B cell (primary cell): ENCODE results near the gene ZNF282. TPM values are rescaled to one million over a fixed set of nuclear protein-coding genes. Genes with fewer than 3 reads are reported as not detected.

Experiments
- ATAC-seq: fragments of 200-7000 bp; cut with Tn5 transposase; one replicate; pipeline ENCODE4 v1.10.0; 2021; ENCODE audit warnings: low read depth, mild to moderate bottlenecking, moderate number of reproducible peaks, moderate library complexity
- CTCF ChIA-PET: fragments of 350-600 bp; sonication (Branson Sonifier 250); formaldehyde crosslinking; loops from one replicate; lab custom pipeline; 2021; ENCODE audit warnings: antibody characterized with exemption, inconsistent platforms; lab: Charles Lee
- POLR2A ChIA-PET: fragments of 350-600 bp; sonication (Branson Sonifier 250); formaldehyde crosslinking; loops from one replicate; lab custom pipeline; 2021; ENCODE audit warnings: antibody characterized with exemption; lab: Charles Lee
- DNase-seq: peaks from one replicate; pipeline ENCODE4 v3.0.0; 2013
- H2AFZ ChIP-seq: 2 replicates; pipeline ENCODE4 v1.6.1; 2012; ENCODE audit warnings: mild to moderate bottlenecking, low read depth, low read length; ENCODE audit not compliant: insufficient read depth, poor library complexity, severe bottlenecking
- H3K27ac ChIP-seq, 2 donors: 1 replicate in 1 of 2; 2 replicates in 1 of 2; pipeline ENCODE4 v1.5.1; 2012 to 2013; ENCODE audit warnings: low read length in 2 of 2, mild to moderate bottlenecking in 2 of 2, moderate library complexity in 1 of 2
- H3K27me3 ChIP-seq, 4 experiments: fragments of 200-600 bp in 1 of 4; sonication (generic) in 1 of 4; replicated peaks in 1 of 4; 1 replicate in 2 of 4; 2 replicates in 2 of 4; pipeline versions ENCODE4 v1.6.1 to v1.7.0; 2013 to 2016; ENCODE audit warnings: low read length in 3 of 4, mild to moderate bottlenecking in 2 of 4, mixed read lengths in 1 of 4, moderate library complexity in 1 of 4; ENCODE audit not compliant: insufficient read depth in 4 of 4, control insufficient read depth in 3 of 4; ENCODE audit errors: control extremely low read depth in 1 of 4
- H3K36me3 ChIP-seq, 2 experiments: replicated peaks in 1 of 2; 1 replicate in 1 of 2; 2 replicates in 1 of 2; pipeline versions ENCODE4 v1.6.1 to v1.7.1; 2013; ENCODE audit warnings: low read length in 1 of 2; ENCODE audit not compliant: insufficient read depth in 2 of 2, control insufficient read depth in 1 of 2; ENCODE audit errors: control extremely low read depth in 1 of 2, extremely low read depth in 1 of 2
- H3K4me1 ChIP-seq, 2 donors: fragments of 200-600 bp in 1 of 2; sonication (generic) in 1 of 2; 1 replicate in 1 of 2; 2 replicates in 1 of 2; pipeline versions ENCODE4 v1.5.1 to v1.6.1; 2013 to 2017; ENCODE audit warnings: low read length in 2 of 2; ENCODE audit not compliant: control insufficient read depth in 2 of 2, insufficient read depth in 2 of 2
- H3K4me2 ChIP-seq: replicated peaks from 2 replicates; pipeline ENCODE3; 2012; ENCODE audit warnings: mild to moderate bottlenecking, low read depth, low read length; ENCODE audit not compliant: poor library complexity, severe bottlenecking
- H3K4me3 ChIP-seq, 5 experiments: fragments of 200-600 bp in 1 of 5; sonication (generic) in 1 of 5; 1 replicate in 3 of 5; 2 replicates in 2 of 5; pipeline versions ENCODE4 v1.5.1 to v1.7.0; 2011 to 2016; ENCODE audit warnings: low read length in 4 of 5, mild to moderate bottlenecking in 4 of 5, low read depth in 2 of 5, control low read depth in 1 of 5, moderate library complexity in 1 of 5; ENCODE audit not compliant: insufficient read depth in 1 of 5; ENCODE audit errors: control extremely low read depth in 1 of 5, extremely low read depth in 1 of 5
- H3K79me2 ChIP-seq: fragments of 200-600 bp; sonication (generic); one replicate; pipeline ENCODE4 v1.6.0; 2016; ENCODE audit warnings: low read length; ENCODE audit not compliant: control insufficient read depth, insufficient read depth
- H3K9ac ChIP-seq: fragments of 200-600 bp; sonication (generic); 2 replicates; pipeline ENCODE4 v1.6.1; 2017; ENCODE audit warnings: mild to moderate bottlenecking, low read length, moderate library complexity
- H3K9me3 ChIP-seq, 3 donors: one replicate each; pipeline versions ENCODE4 v1.6.1 to v1.7.1; 2013; ENCODE audit warnings: low read length in 2 of 3; ENCODE audit not compliant: control insufficient read depth in 2 of 3, insufficient read depth in 1 of 3; ENCODE audit errors: control extremely low read depth in 1 of 3
- H4K20me1 ChIP-seq: 2 replicates; pipeline ENCODE4 v1.6.0; 2012; ENCODE audit warnings: mild to moderate bottlenecking, low read length; ENCODE audit not compliant: insufficient read depth, control insufficient read depth, poor library complexity, severe bottlenecking
- H3K27ac Mint-ChIP-seq: one replicate; pipeline ENCODE4 v1.8.0; 2021; ENCODE audit warnings: mixed read lengths
- H3K27me3 Mint-ChIP-seq: one replicate; pipeline ENCODE4 v1.8.0; 2021; ENCODE audit warnings: mixed read lengths
- H3K4me1 Mint-ChIP-seq: one replicate; pipeline ENCODE4 v1.8.0; 2021; ENCODE audit warnings: mixed read lengths
- H3K4me3 Mint-ChIP-seq: one replicate; pipeline ENCODE4 v1.8.0; 2021; ENCODE audit warnings: mixed read lengths
- H3K9me3 Mint-ChIP-seq: one replicate; pipeline ENCODE4 v1.8.0; 2022; ENCODE audit warnings: mixed read lengths; ENCODE audit not compliant: insufficient read depth
- EZH2 ChIP-seq: IDR thresholded peaks from 2 replicates; pipeline ENCODE4 v1.6.1; 2012; ENCODE audit warnings: borderline replicate concordance, low read depth, mild to moderate bottlenecking, moderate library complexity, low read length; ENCODE audit not compliant: insufficient read depth, poor library complexity, severe bottlenecking
- WGBS: methylation state at CpG from one replicate; pipeline ENCODE4 v1.1.5; 2013; ENCODE audit warnings: missing lambda C conversion rate; ENCODE audit not compliant: insufficient coverage; 5-methylcytosine and 5-hydroxymethylcytosine counted together
- intact Hi-C: fragments of 100-400 bp; cut with micrococcal nuclease; formaldehyde crosslinking; loops from one replicate; pipeline ENCODE4 v1.10.0; 2022
- polyA plus RNA-seq: library from polyadenylated mRNA; depleted of rRNA; stranded (reverse); fragments of >200 nt; gene quantifications from 2 replicates; pipeline ENCODE4 v1.2.3, GENCODE V29; 2012
- total RNA-seq, 2 donors: library from RNA; stranded (reverse); fragments of 120-200 nt in 1 of 2; gene quantifications; 1 replicate in 1 of 2; 2 replicates in 1 of 2; pipeline versions ENCODE4 v1.2.3 to v1.2.4, GENCODE V29; 2013 to 2022
- TF ChIP-seq, protein P1 (sequence below): fragments of 200-600 bp; IDR thresholded peaks from one replicate; pipeline ENCODE4 v1.8.0; 2022; ENCODE audit warnings: antibody characterized with exemption, mild to moderate bottlenecking

The ZNF282 gene
- total and polyA plus RNA-seq, 2 donors (not counting 1 experiment from before 2014, with no cell fraction given), result 8.3 to 25.7 TPM

DNA sequence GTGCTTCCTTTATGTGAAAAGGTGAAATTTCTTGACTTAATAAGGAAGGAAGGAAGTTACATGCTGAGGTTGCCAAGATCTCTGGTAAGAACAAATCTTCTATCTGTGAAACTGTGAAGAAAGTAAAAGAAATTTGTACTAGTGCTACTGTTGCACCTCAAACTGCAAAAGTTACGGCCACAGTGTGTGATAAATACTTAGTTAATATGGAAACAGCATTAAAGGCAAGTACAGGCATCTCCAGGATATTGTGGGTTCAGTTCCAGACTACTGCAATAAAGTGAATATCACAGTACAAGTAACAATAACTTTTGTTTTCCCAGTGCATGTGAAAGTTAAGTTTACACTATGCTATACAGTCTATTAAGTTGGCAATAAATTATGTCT lies 22.8 kb upstream of the ZNF282 start:
- Histone ChIP-seq H3K79me2 (no peaks in the 10 kb centered on the region), H3K4me3 (no peak overlapping the region), H3K4me1 (no peaks in the 10 kb centered on the region), H3K36me3 (peaks cover 3 to 39% of the 10 kb centered on the region in 2 experiments), H4K20me1 (no peaks in the 10 kb centered on the region), H3K27me3 (no peaks in the 10 kb centered on the region), H3K4me2 (no peak overlapping the region), H3K9me3 (no peaks in the 10 kb centered on the region), H2AFZ (no peak overlapping the region), H3K27ac (no peak overlapping the region), H3K9ac (no peak overlapping the region)
- DNase-seq, result no peak
- POLR2A ChIA-PET, result no interaction called here
- no peak overlapping the region for H3K4me3 Mint-ChIP-seq
- no peaks in the 10 kb centered on the region for H3K4me1 Mint-ChIP-seq
- ATAC-seq, result no peak
- CTCF ChIA-PET, result no interaction called here
- no peak for TF ChIP-seq EZH2
- H3K27ac Mint-ChIP-seq, result no peak overlapping the region
- H3K9me3 Mint-ChIP-seq, result no peaks in the 10 kb centered on the region
- intact Hi-C loops, result no loop called here
- no peaks in the 10 kb centered on the region for H3K27me3 Mint-ChIP-seq
- WGBS, result no CpG with 5 or more reads among the region's 1 CpG

DNA sequence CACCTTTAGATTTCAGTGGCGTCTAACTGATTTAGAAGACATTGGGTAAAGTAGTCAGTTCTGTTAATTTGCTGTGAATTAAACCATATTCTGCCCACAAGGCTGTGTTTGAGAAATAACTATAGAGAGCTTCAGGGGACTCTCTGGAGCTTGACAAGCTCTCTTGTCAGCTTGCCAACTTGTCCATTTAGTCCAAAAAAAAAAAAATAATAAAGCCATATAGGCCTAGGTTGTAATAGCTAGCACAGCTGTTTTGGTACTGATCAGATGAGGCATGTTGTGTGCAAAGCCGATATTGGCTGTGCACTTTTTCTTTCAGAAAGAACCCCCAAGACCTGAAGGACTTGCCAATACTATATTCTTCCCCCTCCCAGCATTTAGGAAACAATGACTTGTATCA lies 20.2 kb upstream of the ZNF282 start:
- Histone ChIP-seq H3K79me2 (no peaks in the 10 kb centered on the region), H3K4me3 (no peak overlapping the region), H3K9ac (no peak overlapping the region), H3K27ac (no peak overlapping the region), H3K4me2 (no peak overlapping the region), H3K4me1 (no peaks in the 10 kb centered on the region), H3K9me3 (no peaks in the 10 kb centered on the region), H2AFZ (no peak overlapping the region), H3K27me3 (no peaks in the 10 kb centered on the region), H3K36me3 (peaks cover 0 to 51% of the 10 kb centered on the region in 2 experiments), H4K20me1 (no peaks in the 10 kb centered on the region)
- no peaks in the 10 kb centered on the region for H3K9me3 Mint-ChIP-seq
- intact Hi-C loops, result no loop called here
- no peaks in the 10 kb centered on the region for H3K27me3 Mint-ChIP-seq
- no peak overlapping the region for H3K4me3 Mint-ChIP-seq
- POLR2A ChIA-PET, result no interaction called here
- H3K27ac Mint-ChIP-seq, result no peak overlapping the region
- H3K4me1 Mint-ChIP-seq, result no peaks in the 10 kb centered on the region
- no peak for DNase-seq
- WGBS, result no CpG with 5 or more reads among the region's 2 CpGs
- no peak for TF ChIP-seq EZH2
- TF ChIP-seq, protein P1, sequence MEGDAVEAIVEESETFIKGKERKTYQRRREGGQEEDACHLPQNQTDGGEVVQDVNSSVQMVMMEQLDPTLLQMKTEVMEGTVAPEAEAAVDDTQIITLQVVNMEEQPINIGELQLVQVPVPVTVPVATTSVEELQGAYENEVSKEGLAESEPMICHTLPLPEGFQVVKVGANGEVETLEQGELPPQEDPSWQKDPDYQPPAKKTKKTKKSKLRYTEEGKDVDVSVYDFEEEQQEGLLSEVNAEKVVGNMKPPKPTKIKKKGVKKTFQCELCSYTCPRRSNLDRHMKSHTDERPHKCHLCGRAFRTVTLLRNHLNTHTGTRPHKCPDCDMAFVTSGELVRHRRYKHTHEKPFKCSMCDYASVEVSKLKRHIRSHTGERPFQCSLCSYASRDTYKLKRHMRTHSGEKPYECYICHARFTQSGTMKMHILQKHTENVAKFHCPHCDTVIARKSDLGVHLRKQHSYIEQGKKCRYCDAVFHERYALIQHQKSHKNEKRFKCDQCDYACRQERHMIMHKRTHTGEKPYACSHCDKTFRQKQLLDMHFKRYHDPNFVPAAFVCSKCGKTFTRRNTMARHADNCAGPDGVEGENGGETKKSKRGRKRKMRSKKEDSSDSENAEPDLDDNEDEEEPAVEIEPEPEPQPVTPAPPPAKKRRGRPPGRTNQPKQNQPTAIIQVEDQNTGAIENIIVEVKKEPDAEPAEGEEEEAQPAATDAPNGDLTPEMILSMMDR, result no peak
- CTCF ChIA-PET, result interaction anchor here (0.6 to 1.2 kb wide), 2 partner anchors 19 to 24 kb away, joined by 3 to 5 read pairs; no protein-coding TSS in a partner anchor
- ATAC-seq, result no peak
